Sciatic nerve (tissue), 2 donors: ENCODE data around the gene NGRN. TPM values are rescaled to one million over a fixed set of nuclear protein-coding genes. Genes with fewer than 3 reads are reported as not detected.
"Not testable (repeated sequence)": the region's sequence is repeated elsewhere in the genome, so short reads cannot be mapped to it uniquely, and the experiment has no call there.

Experiments used
- ATAC-seq: fragments of 200-7000 bp; cut with Tn5 transposase; one replicate; pipeline ENCODE4 v1.9.1; 2020; ENCODE audit warnings: mild to moderate bottlenecking, moderate library complexity
- DNase-seq: peaks from one replicate; pipeline ENCODE4 v3.0.0-alpha.2; 2020; ENCODE audit warnings: low spot score
- intact Hi-C: fragments of 100-400 bp; cut with DNase I; formaldehyde crosslinking; loops from one replicate; pipeline ENCODE4 v1.14.2; 2022
- total RNA-seq: library from RNA; stranded (reverse); fragmentation: NEBNext Ultra II Directional; extraction: Animal tissue kit (Norgen Biotek cat#: 25700); gene quantifications from one replicate; pipeline ENCODE4 v1.2.1, GENCODE V29; 2021
- donor health status: DM: no; HTN: no; CAD: no.
- donor health status: DM: no; HTN: no; CAD: no.

Gene NGRN
- total RNA-seq, 1 donor from 2014 or later: 63.8 TPM

DNA sequence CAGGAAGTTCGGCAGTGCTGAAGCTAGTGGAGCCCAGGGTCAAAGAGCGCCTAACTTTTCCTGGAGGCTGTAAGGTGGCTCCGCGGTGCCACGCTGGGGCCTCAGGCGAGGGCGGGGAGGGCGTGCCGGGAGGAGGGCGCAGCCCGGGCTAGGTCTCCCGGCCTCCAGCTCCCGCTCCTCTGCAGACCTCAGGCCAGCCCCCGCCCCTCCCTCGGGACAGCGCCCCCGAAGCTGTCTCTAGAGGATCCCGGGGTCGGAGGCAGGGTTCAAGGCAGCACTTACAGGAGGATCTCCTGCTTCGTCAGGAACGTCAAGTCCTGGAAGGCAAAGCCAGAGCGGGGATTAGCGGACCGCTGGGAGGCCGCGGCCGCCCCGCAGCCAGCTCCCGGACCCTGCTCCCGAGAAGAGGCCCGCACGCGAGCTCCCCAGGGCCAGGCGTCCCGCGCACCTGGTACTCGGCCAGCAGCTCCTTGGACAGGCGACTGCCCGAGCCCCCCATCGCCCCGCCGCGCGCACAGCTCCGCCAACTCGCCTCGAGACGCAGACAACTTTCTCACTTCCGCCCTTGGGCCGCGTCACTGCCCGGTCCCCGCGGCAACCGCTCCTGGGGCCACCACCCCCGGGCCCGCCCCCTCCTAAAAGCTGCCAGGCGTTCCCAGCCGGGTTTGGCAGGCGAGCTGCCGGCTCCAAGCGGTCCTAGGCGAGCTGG, 31.9 kb upstream of the NGRN start, which contains the start of gene CIB1:
Gene CIB1 (minus strand): TSS at position 555 of the 709 bp plus-strand sequence. CDS start 56 bp downstream, at position 499.
- ATAC-seq: peak; percentile 97
- intact Hi-C loops: no loop called here
- peak; percentile 99 for DNase-seq

DNA sequence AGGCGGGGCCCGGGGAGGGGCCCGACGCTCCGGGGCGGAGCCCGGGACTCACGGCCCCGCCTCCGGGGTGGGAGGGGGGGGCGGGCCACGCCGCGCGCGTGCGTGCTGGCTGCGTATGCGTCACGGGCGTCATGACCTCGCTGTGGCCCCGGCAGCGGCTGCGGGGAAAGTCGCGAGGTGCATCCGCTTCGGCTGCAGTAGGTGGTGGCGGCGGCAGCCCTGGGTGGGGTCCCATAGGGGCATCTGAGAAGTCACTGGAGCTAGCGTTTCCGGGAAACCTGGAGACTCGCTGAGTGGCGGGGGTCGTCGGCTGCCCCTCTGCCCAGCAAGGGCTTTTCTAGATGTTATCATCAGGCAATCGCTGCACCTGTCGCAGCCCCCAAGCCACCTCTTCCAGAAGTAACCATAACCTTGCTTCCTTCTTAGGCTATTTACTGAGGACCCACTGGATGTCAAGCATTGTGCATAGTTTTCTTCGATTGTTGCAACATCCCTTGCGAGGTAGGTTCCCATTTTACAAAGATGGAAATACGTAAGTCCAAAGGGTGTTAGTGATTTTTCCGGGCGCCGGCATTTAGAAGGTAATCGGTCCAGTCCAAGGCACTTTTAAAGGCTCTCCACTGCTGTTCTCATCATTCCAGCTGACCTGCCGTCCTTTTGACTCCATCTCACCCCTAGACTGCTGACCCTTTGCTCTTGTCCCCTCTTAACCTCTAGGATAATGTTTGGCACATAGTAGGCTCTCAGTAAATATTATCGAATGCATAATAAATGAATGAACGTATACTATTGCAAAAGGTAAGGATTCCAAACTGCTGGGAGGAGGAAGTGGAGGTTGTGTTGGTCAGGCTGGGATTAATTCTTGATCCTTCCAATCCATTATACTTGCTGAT, 31.1 kb upstream of the NGRN start, which contains the start of gene GDPGP1:
Gene GDPGP1 (plus strand): TSS at position 114 of the 893 bp plus-strand sequence. CDS start 6,700 bp downstream, outside the sequence.
- ATAC-seq (no peak), DNase-seq (no peak)
- intact Hi-C loops: no loop called here

DNA sequence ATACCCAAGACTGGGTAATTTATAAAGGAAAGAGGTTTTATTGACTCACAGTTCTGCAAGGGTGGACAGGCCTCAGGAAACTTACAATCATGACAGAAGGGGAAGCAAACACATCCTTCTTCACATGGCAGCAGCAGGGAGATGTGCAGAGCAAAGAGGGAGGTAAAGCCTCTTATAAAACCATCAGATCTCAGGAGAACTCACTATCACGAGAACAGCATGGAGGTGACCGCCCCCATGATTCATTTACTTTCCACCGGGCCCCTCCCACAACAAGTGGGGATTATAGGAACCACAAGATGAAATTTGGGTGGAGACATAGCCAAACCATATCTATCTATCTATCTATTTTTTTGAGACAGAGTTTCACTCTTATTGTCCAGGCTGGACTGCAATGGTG, 26.1 kb upstream of the NGRN start:
- DNase-seq (no peak), ATAC-seq (no peak)
- intact Hi-C loops: no loop called here

DNA sequence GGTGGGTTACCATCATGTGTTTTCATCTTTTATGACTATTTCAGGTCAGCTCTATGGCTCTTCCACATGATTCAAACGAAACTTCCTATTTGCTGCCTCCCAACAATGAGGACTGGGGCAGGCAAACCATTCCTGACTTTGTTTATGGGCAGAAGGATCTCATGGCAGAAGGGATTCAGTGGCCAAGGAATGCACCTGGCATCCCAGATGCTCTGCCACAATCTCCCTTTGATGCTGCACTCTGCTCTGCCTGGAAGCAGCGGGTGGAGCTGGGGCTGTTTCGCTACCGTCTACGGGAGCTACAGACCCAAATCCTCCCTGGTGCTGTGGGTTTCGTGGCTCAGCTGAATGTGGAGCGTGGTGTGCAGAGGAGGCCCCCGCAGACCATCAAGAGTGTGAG, 24.6 kb upstream of the NGRN start:
- intact Hi-C loops: no loop called here
- ATAC-seq: no peak
- DNase-seq: no peak

DNA sequence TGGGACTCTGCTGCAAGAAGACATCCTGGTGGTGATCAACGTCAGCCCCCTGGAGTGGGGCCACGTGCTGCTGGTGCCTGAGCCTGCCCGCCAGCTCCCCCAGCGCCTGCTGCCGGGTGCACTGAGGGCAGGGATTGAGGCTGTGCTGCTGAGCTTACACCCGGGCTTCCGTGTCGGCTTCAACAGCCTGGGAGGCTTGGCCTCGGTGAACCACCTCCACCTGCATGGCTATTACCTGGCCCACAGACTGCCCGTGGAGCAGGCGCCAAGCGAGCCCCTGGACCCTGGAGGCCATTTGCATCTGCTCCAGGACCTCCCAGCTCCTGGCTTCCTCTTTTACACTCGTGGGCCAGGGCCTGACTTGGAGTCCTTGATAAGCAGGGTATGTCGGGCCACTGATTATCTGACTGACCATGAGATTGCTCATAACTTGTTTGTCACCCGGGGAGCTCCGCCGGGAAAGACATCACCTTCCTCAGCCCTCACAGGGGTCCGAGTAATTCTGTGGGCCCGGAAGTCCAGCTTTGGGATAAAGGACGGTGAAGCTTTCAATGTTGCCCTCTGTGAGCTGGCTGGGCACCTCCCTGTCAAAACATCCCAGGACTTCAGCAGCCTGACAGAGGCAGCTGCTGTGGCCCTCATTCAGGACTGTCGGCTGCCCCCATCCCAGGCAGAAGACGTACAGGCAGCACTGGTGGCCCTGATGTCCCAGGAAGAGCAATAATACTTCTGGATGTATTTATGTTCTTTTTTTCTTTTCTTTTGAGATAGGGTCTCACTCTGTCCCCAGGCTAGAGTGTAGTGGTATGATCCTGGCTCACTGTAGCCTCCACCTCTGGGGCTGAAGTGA, 23.9 kb upstream of the NGRN start:
- DNase-seq (no peak), ATAC-seq (no peak)
- intact Hi-C loops: no loop called here

DNA sequence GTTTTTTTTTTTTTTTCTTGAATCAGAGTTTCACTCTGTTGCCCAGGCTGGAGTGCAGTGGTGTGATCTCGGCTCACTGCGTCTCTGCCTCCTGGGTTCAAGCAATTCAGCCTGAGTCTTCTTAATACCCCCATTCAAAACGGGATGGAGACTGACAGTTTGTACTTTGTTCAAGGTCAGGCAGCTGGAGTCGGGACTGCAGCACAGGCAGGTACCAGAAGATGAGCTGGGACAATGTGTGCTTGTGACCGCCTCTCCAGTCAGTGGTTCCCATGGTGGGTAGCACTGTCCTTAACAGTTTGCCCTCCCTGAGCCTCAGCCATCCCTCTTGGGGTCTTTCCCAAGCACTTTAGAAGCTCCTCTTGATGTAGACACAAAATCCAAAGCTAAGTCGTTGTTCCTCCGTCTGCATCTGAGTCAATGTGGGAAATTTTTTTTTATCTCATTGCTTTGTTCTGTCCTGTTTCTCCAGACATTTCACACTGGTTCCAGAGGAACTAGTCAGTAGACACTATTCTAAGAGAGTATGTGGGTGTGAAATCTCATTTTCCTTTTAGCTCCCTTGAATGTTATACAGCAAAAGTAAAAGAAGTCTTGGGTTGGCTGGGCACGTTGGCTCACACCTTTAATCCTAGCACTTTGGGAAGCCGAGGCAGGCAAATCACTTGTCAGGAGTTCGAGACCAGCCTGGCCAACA, 21.4 kb upstream of the NGRN start:
- no peak for ATAC-seq
- intact Hi-C loops: no loop called here
- DNase-seq: no peak

DNA sequence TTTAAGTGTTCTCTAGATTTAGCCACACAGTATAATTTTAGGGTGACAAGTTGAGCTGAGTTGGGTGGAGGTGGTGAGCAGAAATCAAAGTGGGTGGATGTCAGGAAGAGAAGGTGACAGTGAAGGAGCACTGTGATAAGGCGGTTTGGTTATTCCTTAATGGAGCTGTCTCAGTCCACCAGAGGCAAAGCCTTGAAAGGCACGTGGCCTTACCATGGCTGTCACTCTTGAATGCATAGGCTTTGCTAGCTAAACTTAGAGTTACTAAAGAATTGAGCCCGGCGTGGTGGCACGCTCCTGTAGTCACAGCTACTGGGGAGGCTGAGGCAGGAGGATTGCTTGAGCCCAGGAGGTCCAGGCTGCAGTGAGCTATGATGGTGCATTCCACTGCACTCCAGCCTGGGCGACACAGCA, 16.7 kb upstream of the NGRN start:
- intact Hi-C loops: no loop called here
- DNase-seq: no peak
- peak; percentile 6 for ATAC-seq

DNA sequence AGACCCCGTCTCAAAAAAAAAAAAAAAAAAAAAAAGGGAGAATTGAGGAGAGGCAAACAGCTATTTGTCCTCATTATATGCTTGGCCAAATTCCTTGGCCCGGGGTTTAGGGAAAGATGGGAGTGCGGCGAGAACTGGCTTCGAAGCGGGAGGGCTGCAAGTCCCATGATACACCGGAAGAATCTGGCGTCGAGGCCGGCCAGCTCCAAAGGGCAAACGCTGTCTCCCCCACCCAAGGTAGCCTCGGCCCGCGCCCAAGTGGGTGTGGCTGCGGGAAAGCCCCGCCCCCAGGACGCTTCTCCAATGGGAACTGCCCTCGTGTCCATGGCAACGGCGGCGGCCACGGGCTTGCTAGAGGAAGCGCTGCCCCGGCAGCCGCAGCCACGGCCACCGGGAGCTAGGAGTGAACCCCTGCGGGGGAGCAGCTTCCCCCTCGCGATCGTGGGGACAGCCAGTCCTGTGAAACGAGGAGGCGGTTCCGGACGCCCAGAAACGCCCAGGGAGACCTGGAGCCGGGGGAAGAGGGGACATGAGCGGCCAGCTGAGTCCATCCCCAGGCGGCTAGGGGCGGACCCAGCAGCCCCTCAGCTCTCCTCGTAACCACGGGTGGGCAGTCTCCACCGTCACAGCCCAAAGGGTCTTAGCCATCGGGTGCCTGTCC, 16.1 kb upstream of the NGRN start, which contains the start of gene TTLL13:
Gene TTLL13 (plus strand): TSS at position 354 of the 661 bp plus-strand sequence. CDS start 1,075 bp downstream, outside the sequence.
- DNase-seq (peak; percentile 99), ATAC-seq (peak; percentile 98)
- intact Hi-C loops: no loop called here

DNA sequence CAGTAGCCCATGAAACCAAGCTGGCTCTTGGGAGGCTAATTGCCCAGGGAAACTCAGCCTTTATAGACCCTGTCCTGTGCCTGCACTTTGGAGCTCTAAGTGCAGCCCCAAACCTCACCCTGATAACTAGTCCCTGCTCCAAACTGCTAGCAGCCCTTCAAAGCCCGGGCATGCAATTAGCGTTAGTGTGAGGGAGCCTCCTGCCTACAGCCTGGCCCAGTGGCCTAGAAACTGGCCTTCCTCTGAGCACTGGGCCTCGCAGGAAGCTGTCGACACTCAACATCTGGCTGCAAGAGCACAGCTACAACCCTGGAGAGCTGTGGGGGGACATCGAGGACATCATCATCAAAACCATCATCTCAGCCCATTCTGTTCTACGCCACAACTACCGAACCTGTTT, 7.7 kb upstream of the NGRN start:
- intact Hi-C loops: no loop called here
- ATAC-seq (no peak), DNase-seq (no peak)

DNA sequence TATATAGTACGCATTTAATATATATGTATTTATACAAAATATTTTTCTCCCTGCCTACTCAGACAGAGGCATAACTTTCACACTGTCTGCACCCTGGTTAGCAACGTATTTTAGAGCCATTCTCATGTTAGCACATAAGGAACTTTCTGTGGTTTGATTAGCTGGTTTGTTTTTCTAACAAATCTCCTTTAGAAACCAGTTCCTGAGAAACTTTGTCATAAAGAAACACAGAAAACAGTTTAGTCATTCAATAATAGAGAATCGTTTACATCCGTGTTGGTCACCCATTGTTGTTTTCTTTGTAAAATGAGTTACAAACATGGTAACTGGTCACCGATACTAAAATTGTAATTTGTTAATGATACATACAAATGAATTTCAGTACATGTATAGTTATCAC, 5.9 kb upstream of the NGRN start:
- ATAC-seq (no peak), DNase-seq (no peak)
- intact Hi-C loops: no loop called here

DNA sequence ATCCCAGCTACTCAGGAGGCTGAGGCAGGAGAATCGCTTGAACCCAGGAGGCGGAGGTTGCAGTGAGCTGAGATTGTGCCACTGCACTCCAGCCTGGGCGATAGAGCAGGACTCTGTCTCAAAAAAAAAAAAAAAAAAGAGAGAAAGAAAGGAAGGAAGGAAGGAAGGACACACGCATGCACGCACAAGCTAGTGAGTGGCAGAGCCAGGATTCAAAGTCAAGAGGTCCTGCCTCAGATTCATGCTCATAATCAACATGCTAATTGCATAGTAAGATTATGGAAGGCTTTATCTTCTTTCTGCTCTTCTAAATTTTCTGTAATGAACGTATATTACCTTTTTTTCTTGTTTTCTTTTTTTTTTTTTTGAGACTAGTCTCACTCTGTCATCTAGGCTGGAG, 4.7 kb upstream of the NGRN start:
- ATAC-seq, intact Hi-C loops, DNase-seq: not testable (repeated sequence)

DNA sequence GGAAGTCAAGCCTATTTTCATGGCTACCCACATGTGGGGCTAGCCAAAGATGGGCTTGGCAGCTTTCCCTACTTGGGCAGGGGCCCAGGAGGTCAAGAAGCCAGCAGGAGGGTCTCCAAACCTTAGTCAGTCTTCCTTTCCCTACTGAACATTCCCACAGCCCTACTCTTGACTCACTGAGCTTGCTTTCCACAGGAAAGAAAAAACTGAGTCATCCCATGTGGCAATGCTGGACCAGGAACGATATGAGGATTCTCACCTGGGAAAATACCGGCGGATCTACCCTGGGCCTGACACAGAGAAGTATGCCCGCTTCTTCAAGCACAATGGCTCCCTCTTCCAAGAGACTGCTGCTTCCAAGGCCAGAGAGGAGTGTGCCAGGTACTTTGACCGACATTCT, 3.7 kb upstream of the NGRN start:
- no peak for ATAC-seq
- intact Hi-C loops: no loop called here
- DNase-seq: no peak

DNA sequence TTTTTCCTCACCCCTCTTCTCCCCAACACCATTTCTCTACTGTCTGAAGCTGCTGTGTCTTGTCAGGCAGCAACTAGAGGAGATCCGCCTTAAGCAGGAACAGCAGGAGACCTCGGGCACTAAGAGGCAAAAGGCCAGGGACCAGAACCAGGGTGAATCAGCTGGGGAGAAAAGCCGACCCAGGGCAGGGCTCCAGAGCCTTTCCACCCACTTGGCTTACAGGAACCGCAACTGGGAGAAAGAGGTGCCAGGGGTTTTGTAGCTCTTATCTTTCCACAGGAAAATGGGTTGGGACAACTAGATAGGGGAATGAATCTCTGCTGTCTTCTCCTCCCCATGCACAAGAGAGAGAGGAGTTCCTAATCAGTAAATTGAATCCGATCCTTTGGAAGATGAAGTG, 3.0 kb upstream of the NGRN start:
- no peak for ATAC-seq
- DNase-seq: no peak
- intact Hi-C loops: no loop called here

DNA sequence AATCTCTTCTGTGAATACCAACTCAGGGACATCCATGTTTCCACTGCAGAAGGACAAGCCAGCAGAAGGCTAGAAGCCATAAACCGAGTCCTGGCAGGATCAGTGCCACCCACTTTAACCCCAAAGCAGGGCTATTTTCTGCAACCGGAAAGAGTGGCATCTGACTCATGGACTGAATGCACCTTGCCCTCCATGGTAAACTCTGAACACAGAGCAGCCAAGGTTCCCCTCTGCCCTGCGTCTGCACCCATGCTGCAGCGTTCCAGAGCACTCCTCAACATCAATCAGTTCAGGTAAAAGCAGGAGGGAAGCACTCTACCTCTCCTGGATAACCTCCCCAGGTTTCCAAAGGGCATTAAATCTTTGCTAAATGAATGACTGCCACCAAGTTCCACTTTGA, 801 bp upstream of the NGRN start:
- no peak for DNase-seq
- ATAC-seq: no peak
- intact Hi-C loops: no loop called here

DNA sequence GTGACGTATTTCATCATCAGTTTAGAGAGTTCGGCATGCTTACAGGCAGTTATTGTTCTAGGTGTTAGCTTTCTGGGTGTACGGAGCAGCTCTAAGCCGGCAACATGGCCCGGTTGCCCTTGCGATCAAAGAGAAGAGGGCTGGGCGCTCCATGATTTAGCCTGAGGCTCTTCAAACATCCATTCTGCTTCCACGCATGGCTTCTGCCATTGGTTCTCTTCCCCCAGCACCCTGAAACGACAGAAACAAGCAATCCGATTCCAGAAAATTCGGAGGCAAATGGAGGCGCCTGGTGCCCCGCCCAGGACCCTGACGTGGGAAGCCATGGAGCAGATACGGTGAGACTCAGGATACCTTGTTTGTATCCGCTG, 574 bp downstream of the NGRN start:
- ATAC-seq: peak; percentile 29

DNA sequence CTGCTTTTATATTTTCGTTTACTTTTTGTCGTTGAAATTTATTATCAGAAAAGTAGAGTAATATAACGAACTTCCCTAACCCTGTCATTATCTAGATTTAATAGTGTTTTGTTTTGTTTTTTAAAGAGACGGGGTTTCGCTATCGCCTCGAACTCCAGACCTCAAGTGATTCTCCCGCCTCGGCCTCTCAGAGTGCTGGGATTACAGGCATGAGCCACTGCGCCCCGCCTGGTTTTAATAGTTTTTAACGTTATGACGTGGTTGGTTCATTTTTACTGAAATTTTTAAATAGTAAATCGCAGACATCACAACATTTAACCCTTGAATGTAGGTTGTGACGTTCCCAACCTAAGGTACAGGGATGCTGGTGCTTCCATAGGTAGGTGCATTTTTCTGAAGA, 1.0 kb downstream of the NGRN start:
- intact Hi-C loops: no loop called here
- ATAC-seq (no peak), DNase-seq (no peak)

More for the DNA sequence above, 574 bp downstream of the NGRN start:
- intact Hi-C loops: no loop called here
- DNase-seq: no peak

DNA sequence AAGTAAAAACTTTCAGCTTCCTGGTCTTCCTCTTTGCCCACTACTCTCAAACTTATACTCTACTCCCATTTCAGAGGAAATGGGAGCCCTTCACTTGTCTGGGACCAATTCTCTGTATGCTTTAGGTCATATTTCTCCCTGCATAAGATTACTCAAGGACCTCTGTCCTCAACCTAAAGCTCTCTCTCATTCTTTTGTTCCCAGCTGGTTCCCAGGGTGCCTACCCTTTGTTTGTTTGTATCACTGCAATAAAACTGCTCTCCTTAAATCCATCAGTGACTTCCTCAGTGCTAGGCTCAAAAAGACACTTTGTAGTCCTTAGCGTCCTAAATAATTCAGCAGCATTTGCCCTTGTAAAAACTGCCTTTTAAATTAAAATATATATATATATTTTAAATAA, 2.9 kb downstream of the NGRN start:
- ATAC-seq (no peak), DNase-seq (no peak)
- intact Hi-C loops: no loop called here

DNA sequence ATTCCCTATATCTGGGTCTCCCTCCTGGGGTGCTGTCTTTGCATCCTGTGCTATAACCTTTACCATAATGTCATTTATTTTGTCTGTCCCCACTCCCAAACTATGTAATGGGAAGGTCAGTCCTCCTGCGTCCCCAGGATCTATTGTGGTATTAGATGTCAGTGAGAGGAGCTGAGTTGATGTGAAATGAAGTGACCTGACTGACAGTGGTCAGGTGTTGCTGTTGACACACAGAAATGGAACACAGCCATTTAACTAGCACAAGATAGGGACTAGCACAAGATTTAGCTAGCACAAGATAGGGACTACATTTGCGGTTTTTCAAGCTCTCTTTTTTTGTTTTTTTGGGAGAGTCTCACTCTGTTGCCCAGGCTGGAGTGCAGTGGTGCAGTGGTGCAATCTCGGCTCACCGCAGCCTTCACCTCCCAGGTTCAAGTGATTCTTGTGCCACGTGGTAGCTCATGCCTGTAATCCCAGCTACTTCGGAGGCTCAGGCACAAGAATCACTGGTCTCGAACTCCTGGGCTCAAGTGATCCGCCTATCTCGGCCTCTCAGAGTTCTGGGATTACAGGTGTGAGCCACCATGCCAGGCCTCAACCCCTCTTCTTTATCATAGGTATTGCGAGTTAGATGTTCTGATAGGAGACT, 5.2 kb downstream of the NGRN start:
- intact Hi-C loops: no loop called here
- DNase-seq: no peak
- ATAC-seq: no peak
